Stimulated activated CD8-positive, alpha-beta memory T cell treated with anti-CD3 and anti-CD28 coated beads, Interleukin-12 subunit alpha, Interleukin-12 subunit beta, amount 100 ng/mL, for 1 hour (primary cell): ENCODE data around the gene SLC22A24.
"Not testable (repeated sequence)": the region's sequence is repeated elsewhere in the genome, so short reads cannot be mapped to it uniquely, and the experiment has no call there.

Experiments
- DNase-seq: peaks from one replicate; pipeline ENCODE4 v3.0.0-alpha.2; 2020; ENCODE audit warnings: low read depth

Gene SLC22A24, protein sequence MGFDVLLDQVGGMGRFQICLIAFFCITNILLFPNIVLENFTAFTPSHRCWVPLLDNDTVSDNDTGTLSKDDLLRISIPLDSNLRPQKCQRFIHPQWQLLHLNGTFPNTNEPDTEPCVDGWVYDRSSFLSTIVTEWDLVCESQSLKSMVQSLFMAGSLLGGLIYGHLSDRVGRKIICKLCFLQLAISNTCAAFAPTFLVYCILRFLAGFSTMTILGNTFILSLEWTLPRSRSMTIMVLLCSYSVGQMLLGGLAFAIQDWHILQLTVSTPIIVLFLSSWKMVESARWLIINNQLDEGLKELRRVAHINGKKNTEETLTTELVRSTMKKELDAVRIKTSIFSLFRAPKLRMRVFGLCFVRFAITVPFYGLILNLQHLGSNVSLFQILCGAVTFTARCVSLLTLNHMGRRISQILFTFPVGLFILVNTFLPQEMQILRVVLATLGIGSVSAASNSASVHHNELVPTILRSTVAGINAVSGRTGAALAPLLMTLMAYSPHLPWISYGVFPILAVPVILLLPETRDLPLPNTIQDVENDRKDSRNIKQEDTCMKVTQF

DNA sequence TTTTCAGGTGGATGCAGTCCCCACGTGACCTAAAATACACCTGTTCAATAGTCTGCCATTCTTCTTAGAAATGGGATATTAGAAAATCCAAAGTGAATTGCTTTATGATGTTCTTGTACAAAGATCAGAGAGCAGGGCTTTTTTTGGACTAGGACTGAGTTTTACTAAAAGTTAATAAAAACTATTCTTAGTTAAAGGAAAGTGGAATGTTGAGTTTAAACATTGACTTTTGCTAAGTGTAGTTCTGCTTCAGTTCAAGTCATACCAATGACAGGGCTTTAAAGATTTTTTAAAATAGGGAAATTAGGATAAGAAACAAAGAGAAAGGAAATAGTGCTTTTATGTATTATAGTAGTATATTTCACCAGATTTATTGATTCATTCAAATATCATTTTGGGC is at the start of gene SLC22A24:
SLC22A24 (minus strand) TSS at position 101 of the 400 bp plus-strand sequence. CDS start 442 bp downstream, outside the sequence.
- DNase-seq: no peak

DNA sequence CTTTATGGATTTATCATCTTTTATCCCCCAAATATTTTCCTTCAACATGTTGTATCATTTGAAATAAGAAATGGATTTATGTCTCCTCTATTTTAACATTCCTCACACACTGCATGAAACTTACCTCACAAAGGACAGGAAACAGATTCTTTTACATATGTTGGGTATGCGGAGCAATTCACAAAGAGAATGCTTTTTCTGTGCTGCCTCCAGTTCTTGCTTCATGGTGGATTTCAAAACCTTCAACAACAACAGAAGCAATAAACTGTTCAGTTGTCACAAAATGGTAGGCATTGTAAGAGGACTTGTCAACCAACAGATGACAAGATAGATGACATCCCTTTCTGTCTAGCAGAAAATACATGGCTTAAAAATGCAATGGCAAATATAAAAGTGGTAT is 36.5 kb upstream of the SLC22A24 start:
- no peak for DNase-seq

DNA sequence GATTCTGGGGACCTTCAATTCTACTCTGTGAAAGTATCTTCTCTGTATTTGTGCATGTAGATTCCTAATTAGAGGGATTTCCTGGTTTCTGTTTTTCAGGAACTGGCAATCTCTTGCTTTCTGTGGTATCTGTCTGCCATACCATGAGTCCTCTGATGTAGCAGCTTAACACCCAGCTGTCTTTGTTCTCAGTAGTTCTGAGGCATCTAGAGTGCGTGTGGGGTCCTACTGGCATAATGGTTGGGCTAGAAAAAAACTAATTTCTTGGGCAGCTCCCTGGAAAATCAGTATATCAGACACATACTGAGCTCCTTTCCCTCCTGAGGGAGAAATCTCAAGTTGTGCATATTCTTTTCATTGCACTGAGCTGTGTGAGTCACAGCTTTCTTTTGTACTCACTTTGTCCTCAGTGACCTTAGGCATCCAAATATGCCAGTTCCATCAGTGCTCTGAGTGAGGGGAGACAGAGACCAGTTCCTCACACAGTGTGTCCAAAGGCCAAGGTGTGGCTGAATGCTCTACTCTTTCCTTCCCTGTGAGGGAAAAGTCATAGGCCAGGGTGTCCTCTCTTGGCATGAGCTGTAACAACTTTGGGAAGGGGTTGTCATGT is 35.5 kb upstream of the SLC22A24 start:
- no peak for DNase-seq

DNA sequence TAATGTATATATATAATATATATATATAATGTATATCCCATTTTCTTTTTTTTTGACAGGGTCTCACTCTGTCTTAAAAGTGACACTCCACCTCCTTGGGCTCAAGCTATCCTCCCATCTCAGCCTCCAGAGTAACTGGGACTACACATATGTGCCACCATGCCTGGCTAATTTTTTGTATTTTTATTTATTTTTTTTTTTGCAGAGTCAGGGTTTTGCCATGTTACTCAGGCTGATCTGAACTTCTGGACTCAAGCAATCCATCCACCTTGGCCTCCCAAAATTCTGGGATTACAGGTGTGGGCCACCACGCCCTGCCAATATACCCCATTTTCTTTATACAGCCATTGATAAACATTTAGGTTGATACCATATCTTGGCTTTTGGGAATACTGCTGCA is 33.9 kb upstream of the SLC22A24 start:
- no peak for DNase-seq

DNA sequence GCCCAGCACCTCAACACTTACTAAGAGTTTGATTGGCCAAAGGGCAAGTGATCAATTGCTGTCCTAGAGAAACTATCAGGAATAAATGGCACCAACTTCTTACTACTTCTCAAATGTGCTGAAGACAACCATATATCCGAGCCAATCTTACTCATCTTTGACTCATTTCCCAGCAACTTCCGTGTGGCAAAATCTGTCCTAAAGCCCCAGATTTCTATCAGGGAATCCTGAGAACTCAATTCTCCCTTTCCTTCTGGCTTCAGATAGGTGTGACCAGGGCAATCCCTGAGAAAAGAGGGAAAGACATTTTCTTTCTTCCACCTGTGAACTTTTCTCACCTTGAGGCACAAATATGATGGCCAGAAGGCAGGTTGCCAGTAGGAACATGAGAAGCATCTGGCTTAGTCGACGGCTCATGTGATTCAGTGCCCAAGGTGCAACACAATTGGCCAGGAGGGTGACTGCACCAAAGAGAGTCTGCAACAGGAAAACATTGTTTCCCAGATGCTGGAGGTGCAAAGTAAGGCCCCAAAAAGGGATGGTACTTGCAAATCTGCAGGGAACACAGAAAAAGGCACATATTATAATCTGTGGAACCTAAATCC is 21.8 kb upstream of the SLC22A24 start:
- no peak for DNase-seq

DNA sequence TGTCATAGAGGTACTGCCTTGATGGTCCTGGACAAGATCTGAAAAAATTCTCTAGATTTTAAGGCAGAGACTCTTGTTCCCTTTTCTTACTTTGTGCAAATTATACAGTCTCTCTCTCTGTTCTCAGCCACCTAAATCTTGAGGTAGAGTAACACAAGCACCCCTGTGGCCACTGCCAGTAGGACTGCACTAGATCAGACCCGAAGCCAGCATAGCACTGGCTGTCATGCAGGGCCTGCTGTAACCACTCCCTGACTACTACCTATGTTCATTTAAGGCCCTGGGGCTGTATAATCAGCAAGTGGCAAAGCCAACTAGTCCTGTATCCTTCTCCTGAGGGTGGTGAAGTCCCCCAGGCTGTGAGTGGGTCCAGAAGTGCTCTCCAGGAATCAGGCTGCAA is 11.8 kb upstream of the SLC22A24 start:
- no peak for DNase-seq

DNA sequence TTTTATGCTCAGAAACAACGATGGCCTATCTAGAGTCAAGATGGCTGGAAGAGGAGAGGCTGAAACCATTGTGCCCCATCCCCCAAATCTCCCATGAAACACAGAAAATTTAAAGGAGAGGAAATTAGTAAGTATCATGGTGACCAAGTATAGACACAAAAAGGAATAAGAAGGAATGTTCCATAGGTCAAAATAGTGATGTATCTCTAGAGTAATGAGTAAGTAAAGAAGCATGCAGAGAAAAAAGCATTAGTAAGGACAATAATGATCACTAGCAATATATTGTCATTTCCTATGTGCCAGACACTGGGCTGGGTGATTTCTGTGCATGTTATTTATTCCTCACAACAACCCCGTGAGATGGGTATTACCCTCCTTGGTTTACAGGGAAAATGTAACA is 2.6 kb upstream of the SLC22A24 start:
- DNase-seq: no peak

DNA sequence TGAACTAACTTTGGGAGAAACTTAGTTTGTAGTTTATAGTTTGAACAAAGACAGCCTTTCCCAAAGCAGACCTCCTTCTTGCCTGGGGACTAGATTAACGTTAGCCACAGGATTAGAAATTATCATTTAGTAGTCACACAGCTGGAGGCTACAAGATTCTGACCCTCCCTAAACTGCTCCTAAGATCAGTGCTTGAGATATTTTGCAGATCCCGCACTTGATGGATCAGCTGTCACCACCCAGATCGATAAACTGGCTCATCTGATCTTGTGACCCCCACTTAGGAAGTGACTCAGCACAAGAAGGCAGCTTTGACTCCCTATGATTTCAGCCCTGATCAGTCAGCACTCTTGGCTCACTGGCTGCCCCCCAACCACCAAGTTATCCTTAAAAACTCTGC is 1.6 kb downstream of the SLC22A24 start:
- no peak for DNase-seq

DNA sequence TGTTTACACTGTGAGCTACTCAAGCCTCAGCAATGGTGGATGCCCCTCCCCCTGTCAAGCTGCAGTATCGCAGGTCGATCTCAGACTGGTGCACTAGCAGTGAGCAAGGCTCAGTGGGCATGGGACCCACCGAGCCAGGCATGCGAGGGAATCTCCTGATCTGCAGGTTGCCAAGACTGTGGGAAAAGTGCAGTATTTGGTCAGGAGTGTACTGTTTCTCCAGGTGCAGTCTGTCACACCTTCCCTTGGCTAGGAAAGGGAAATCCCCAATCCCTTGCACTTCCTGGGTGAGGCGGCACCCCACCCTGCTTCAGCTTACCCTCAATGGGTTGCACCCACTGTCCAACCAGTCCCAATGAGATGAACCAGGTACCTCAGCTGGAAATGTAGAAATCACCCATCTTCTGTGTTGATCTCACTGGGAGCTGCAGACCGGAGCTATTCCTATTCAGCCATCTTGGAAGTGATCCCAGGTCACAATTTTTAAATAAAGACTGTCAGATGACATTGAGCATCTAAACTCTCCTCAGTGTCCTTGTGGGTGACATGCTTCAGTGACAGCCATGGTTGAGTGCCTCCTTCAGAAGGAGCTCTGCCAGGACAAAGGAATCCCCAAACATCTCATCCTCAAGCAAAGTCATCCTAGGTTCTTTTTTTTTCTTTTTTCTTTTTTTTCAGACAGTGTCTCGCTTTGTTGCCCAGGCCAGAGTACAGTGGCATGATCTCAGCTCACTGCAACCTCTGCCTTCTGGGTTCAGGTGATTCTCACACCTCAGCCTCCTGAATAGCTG is 10.8 kb downstream of the SLC22A24 start:
- no peak for DNase-seq

DNA sequence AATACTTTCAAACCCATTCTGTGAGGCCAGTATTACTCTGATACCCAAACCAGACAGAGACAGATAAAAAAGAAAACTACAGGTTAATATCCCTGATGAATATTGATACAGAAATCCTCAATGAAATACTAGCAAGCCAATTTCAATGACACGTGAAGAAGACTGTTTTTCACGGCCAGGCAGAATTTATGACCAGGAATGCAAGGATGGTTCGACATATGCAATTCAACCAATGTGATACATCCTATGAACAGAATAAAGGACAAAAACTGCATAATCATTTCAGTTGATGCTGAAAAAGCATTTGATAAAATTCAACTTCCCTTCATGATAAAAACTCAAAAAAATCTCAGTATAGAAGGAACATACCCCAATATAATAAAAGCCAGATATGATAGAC is 44.5 kb downstream of the SLC22A24 start:
- no peak for DNase-seq

DNA sequence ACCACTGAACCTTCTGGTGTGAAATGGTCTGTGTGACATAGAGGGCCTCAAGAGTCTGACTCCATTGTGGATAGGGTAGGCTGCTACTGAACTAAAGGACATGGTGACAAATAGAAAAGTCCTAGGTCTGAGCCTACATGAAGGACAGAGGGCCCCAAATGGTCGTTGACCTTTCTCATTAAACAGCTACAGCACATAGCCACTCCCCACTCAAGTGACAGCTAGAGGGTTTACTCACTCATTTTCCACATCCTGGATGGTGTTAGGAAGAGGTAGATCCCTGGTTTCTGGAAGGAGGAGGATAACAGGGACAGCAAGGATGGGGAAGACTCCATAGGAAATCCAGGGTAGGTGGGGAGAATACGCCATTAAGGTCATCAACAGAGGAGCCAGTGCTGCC is 63.3 kb downstream of the SLC22A24 start:
- no peak for DNase-seq

DNA sequence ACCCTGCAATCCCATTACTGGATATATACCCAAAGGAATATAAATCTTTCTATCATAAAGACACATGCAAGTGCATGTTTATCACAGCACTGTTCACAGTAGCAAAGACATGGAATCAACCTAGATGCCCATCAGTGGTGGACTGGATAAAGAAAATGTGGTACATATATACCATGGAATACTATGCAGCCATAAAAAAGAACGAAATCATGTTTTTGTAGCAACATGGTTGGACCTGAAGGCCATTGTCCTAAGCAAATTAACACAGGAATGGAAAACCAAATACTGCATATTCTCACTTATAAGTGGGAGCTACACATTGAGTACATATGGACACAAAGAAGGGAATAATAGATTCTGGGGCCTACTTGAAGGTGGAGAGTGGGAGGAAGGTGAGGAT is 97.8 kb downstream of the SLC22A24 start:
- DNase-seq: not testable (repeated sequence)

DNA sequence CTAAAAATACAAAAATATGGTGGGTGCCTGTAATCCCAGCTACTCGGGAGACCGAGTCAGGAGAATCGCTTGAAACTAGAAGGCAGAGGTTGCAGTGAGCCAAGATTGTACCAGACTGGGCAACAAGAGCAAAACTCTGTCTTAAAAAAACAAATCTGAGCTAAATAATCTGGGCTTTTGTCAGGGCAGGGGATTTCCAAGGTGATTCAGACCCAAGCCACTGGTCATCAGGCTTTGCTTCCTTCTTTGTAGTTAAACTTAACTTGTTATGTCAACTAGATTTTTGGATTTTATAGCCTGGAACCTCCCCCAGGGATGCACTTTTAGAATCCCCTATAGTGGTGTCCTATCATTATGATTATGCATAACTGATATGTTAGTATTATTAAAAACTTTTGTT is 101.4 kb downstream of the SLC22A24 start:
- DNase-seq: no peak

DNA sequence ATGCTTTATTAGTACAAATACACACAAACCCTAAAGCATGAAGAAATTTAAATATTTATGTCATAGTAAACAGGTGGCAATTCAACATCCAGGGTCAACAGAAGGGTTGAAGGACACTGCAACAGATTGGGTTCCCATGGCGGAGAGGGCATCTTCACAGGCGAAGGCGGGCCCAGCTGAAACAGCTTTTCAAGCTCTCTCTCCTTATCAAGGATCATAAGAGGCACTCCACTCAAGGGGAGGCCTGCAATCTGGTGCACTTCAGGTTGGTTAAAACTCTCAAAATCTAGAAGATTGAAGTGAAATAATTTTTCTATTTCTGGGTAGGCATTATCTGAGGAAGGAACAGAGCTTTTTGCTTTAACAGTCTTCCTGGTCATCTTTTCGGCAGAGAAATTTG is 111.6 kb downstream of the SLC22A24 start:
- no peak for DNase-seq
